GM12878 (cell line): ENCODE data around the gene MUC5AC. TPM values are rescaled to one million over a fixed set of nuclear protein-coding genes. Genes with fewer than 3 reads are reported as not detected.

ENCODE experiments used
- ATAC-seq: fragments of 200-7000 bp; cut with Tn5 transposase; 3 replicates; pipeline ENCODE4 v1.9.1; 2020; ENCODE audit warnings: mild to moderate bottlenecking, moderate library complexity
- BruUV-seq: library from RNA; stranded (reverse); fragments of 400-500 nt; replicated peaks from 2 replicates; lab custom pipeline; 2021; lab: Mats Ljungman, UMichigan
- CTCF ChIA-PET: fragments of 300-600 bp; sonication (Branson Sonifier 250); formaldehyde crosslinking; extraction: SDS; loops from one replicate; lab custom pipeline; 2021; ENCODE audit warnings: inconsistent platforms; lab: Yijun Ruan, JAX
- POLR2A ChIA-PET: fragments of 350-600 bp; formaldehyde crosslinking; extraction: SDS; loops from one replicate; lab custom pipeline; 2021; ENCODE audit warnings: inconsistent platforms; lab: Charles Lee
- RAD21 ChIA-PET: fragments of 300-600 bp; sonication (Branson Sonifier 250); formaldehyde crosslinking; loops from one replicate; lab custom pipeline; 2023; ENCODE audit warnings: antibody characterized with exemption; ENCODE audit not compliant: unreplicated experiment; lab: Charles Lee
- SMC1A ChIA-PET: fragments of 300-600 bp; sonication (Branson Sonifier 250); formaldehyde crosslinking; loops from one replicate; lab custom pipeline; 2023; ENCODE audit not compliant: unreplicated experiment, uncharacterized antibody; lab: Charles Lee
- DNase-seq: peaks from one replicate; pipeline ENCODE4 v3.0.0-alpha.2; 2011; ENCODE audit warnings: low read depth, low spot score
- FAIRE-seq: peaks from 3 replicates; lab custom pipeline; 2011; peaks lifted over from hg19 to GRCh38; lab: Jason Lieb, UNC
- H2AFZ ChIP-seq: 2 replicates; pipeline ENCODE4 v1.6.0; 2011; ENCODE audit warnings: low read depth, low read length, control low read depth; ENCODE audit not compliant: control insufficient read depth
- H3K27ac ChIP-seq: 2 replicates; pipeline ENCODE4 v1.5.1; 2011; ENCODE audit warnings: control low read depth; ENCODE audit not compliant: control insufficient read depth, insufficient read depth
- H3K27me3 ChIP-seq, 2 experiments: replicated peaks in 1 of 2; 2 replicates each; pipeline versions ENCODE4 v1.6.0 to v1.6.1; 2011; ENCODE audit warnings: low read length in 1 of 2; ENCODE audit not compliant: control insufficient read depth in 2 of 2, insufficient read depth in 2 of 2
- H3K36me3 ChIP-seq, 2 experiments: 2 replicates each; pipeline ENCODE4 v1.5.1; 2011; ENCODE audit warnings: low read length in 1 of 2; ENCODE audit not compliant: control insufficient read depth in 2 of 2, insufficient read depth in 2 of 2
- H3K4me1 ChIP-seq: 2 replicates; pipeline ENCODE4 v1.6.1; 2011; ENCODE audit warnings: mild to moderate bottlenecking, low read length, moderate library complexity, mixed read lengths; ENCODE audit not compliant: control insufficient read depth, insufficient read depth
- H3K4me2 ChIP-seq: 2 replicates; pipeline ENCODE4 v1.6.0; 2011; ENCODE audit warnings: control low read depth; ENCODE audit not compliant: control insufficient read depth, insufficient read depth
- H3K4me3 ChIP-seq: fragments of 200-600 bp; sonication (generic); 2 replicates; pipeline ENCODE4 v1.5.1; 2016
- H3K79me2 ChIP-seq: 2 replicates; pipeline ENCODE4 v1.6.0; 2011; ENCODE audit warnings: low read length; ENCODE audit not compliant: control insufficient read depth, insufficient read depth
- H3K9ac ChIP-seq: 2 replicates; pipeline ENCODE4 v1.8.0; 2011; ENCODE audit warnings: low read length, control low read depth, mixed read lengths; ENCODE audit not compliant: control insufficient read depth, insufficient read depth
- H3K9me3 ChIP-seq: replicated peaks from 3 replicates; pipeline ENCODE4 v1.5.1; 2011; ENCODE audit warnings: mild to moderate bottlenecking, low read length; ENCODE audit not compliant: control insufficient read depth, insufficient read depth
- H4K20me1 ChIP-seq: 2 replicates; pipeline ENCODE4 v1.6.0; 2011; ENCODE audit not compliant: control insufficient read depth, insufficient read depth
- ESRRA ChIP-seq: IDR thresholded peaks from 2 replicates; pipeline ENCODE4 v1.6.1; 2012; ENCODE audit warnings: mild to moderate bottlenecking, low read length, improper control_type of control experiment
- FOXM1 ChIP-seq: IDR thresholded peaks from 2 replicates; pipeline ENCODE4 v1.6.1; 2012; ENCODE audit warnings: low read depth, mild to moderate bottlenecking, inconsistent platforms, low read length, moderate library complexity
- HDAC2 ChIP-seq: fragments of 200-600 bp; sonication (generic); IDR thresholded peaks from 2 replicates; pipeline ENCODE4 v1.6.1; 2017
- KLF5 ChIP-seq: fragments of 450-650 bp; IDR thresholded peaks from 2 replicates; pipeline ENCODE4 v1.6.1; 2014; ENCODE audit warnings: mild to moderate bottlenecking; ENCODE audit not compliant: partially characterized antibody
- LARP7 ChIP-seq: fragments of 450-650 bp; IDR thresholded peaks from 2 replicates; pipeline ENCODE4 v1.6.1; 2017; ENCODE audit warnings: mild to moderate bottlenecking
- MYB ChIP-seq: fragments of 150-350 bp; IDR thresholded peaks from 2 replicates; pipeline ENCODE4 v1.6.1; 2014; ENCODE audit warnings: mild to moderate bottlenecking, low read depth, low read length, borderline replicate concordance
- SRF ChIP-seq, 2 experiments: IDR thresholded peaks; 2 replicates each; pipeline ENCODE4 v1.6.1; 2011; ENCODE audit warnings: low read depth in 2 of 2, low read length in 2 of 2, mild to moderate bottlenecking in 1 of 2, moderate library complexity in 1 of 2
- TBL1XR1 ChIP-seq: IDR thresholded peaks from 2 replicates; pipeline ENCODE4 v1.6.1; 2012; ENCODE audit warnings: low read depth, low read length, improper control_type of control experiment
- ZNF274 ChIP-seq: IDR thresholded peaks from one replicate; pipeline ENCODE4 v1.8.0; 2011; ENCODE audit not compliant: insufficient read length, insufficient read depth
- ZSCAN29 ChIP-seq: fragments of 450-650 bp; IDR thresholded peaks from 2 replicates; pipeline ENCODE4 v1.6.1; 2017; ENCODE audit warnings: mild to moderate bottlenecking, moderate library complexity
- WGBS: methylation state at CpG from one replicate; pipeline ENCODE4 v1.1.6; 2016; ENCODE audit warnings: low lambda C conversion rate; ENCODE audit not compliant: insufficient replicate concordance, insufficient coverage; ENCODE audit errors: missing lambda C conversion rate; 5-methylcytosine and 5-hydroxymethylcytosine counted together
- in situ Hi-C: fragments of 300-500 bp; cut with MboI; formaldehyde crosslinking; loops from 9 replicates; pipeline ENCODE4 v1.14.3; 2018; ENCODE audit warnings: mixed read lengths
- intact Hi-C: fragments of 100-400 bp; cut with micrococcal nuclease; formaldehyde crosslinking; loops from one replicate; pipeline ENCODE4 v1.14.2; 2022; ENCODE audit not compliant: unreplicated experiment
- polyA plus RNA-seq, 11 experiments: library from polyadenylated mRNA; depleted of rRNA in 4 of 11; unstranded in 6 of 11; stranded (reverse) in 5 of 11; fragments of >200 nt; fragmentation: Nextera tagmentation in 4 of 11; fragmentation: Illumina TruSeq in 1 of 11; extraction: Ambion mirVana in 4 of 11; extraction: Trizol in 1 of 11; gene quantifications; 1 replicate in 1 of 11; 2 replicates in 10 of 11; pipeline versions ENCODE4 v1.2.1 to v1.2.3, GENCODE V29; 2011 to 2016; ENCODE audit warnings: inconsistent platforms in 2 of 11, missing spikeins in 2 of 11, low read depth in 1 of 11
- total RNA-seq, 4 experiments: library from RNA; depleted of rRNA in 3 of 4; stranded (reverse); fragments of >200 nt in 3 of 4; fragmentation: Illumina TruSeq in 1 of 4; extraction: Trizol in 1 of 4; gene quantifications; 2 replicates each; pipeline versions ENCODE4 v1.2.1 to v1.2.3, GENCODE V29; 2013 to 2021
- TF ChIP-seq, protein P1 (sequence below): fragments of 450-650 bp; IDR thresholded peaks from 2 replicates; pipeline ENCODE4 v1.6.1; 2016; ENCODE audit warnings: mild to moderate bottlenecking
- TF ChIP-seq, protein P2 (sequence below): fragments of 450-650 bp; IDR thresholded peaks from 2 replicates; pipeline ENCODE4 v1.6.1; 2017; ENCODE audit warnings: mild to moderate bottlenecking, moderate library complexity
- TF ChIP-seq, protein P3 (sequence below): IDR thresholded peaks from 2 replicates; pipeline ENCODE4 v1.6.1; 2012; ENCODE audit warnings: low read depth, low read length, improper control_type of control experiment
- TF ChIP-seq, protein P4 (sequence below): fragments of 450-650 bp; IDR thresholded peaks from 2 replicates; pipeline ENCODE4 v1.6.1; 2017; ENCODE audit warnings: borderline replicate concordance

MUC5AC gene
- total and polyA plus RNA-seq, 10 of the 15 experiments (the other 5 are each of a cell fraction or from before 2014, with no cell fraction given), result under 0.01 to 0.01 TPM; not detected in 8

DNA sequence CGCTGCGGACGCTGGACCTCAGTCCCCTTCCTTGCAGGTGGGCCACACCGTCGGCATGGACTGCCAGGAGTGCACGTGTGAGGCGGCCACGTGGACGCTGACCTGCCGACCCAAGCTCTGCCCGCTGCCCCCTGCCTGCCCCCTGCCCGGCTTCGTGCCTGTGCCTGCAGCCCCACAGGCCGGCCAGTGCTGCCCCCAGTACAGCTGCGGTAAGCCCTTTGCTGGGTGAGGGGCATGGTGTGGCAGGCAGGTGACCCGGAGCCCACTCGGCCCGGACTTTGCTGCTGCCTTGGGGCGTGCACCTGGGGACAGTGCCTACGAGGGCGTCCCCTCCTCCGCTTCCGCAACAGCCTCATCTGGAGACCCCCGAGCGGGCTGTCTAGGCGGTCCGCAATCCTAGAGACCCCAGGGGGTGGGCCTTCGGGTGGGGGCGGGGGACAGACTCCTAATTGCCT lies 39.7 kb downstream of the MUC5AC start:
- H3K9ac ChIP-seq, result no peak overlapping the region
- 58% methylated on average over 16 of the region's 29 CpGs for WGBS
- intact Hi-C loops, result no loop called here
- no peaks in the 10 kb centered on the region for H3K27me3 ChIP-seq
- no peak overlapping the region for H3K4me3 ChIP-seq
- no peaks in the 10 kb centered on the region for H4K20me1 ChIP-seq
- CTCF ChIA-PET, result no interaction called here
- H3K36me3 ChIP-seq, result no peaks in the 10 kb centered on the region
- ATAC-seq, result no peak
- TF ChIP-seq, protein P1, sequence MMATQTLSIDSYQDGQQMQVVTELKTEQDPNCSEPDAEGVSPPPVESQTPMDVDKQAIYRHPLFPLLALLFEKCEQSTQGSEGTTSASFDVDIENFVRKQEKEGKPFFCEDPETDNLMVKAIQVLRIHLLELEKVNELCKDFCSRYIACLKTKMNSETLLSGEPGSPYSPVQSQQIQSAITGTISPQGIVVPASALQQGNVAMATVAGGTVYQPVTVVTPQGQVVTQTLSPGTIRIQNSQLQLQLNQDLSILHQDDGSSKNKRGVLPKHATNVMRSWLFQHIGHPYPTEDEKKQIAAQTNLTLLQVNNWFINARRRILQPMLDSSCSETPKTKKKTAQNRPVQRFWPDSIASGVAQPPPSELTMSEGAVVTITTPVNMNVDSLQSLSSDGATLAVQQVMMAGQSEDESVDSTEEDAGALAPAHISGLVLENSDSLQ, result no peak
- TF ChIP-seq MYB (no peak), ZNF274 (no peak), ZSCAN29 (no peak), FOXM1 (no peak), TBL1XR1 (no peak), ESRRA (no peak), LARP7 (no peak), SRF (IDR thresholded peaks at IDR 0.05; ENCODE audit: low read depth in 2 of 2, low read length in 2 of 2) (no peak), KLF5 (no peak), HDAC2 (no peak)
- TF ChIP-seq, protein P2, sequence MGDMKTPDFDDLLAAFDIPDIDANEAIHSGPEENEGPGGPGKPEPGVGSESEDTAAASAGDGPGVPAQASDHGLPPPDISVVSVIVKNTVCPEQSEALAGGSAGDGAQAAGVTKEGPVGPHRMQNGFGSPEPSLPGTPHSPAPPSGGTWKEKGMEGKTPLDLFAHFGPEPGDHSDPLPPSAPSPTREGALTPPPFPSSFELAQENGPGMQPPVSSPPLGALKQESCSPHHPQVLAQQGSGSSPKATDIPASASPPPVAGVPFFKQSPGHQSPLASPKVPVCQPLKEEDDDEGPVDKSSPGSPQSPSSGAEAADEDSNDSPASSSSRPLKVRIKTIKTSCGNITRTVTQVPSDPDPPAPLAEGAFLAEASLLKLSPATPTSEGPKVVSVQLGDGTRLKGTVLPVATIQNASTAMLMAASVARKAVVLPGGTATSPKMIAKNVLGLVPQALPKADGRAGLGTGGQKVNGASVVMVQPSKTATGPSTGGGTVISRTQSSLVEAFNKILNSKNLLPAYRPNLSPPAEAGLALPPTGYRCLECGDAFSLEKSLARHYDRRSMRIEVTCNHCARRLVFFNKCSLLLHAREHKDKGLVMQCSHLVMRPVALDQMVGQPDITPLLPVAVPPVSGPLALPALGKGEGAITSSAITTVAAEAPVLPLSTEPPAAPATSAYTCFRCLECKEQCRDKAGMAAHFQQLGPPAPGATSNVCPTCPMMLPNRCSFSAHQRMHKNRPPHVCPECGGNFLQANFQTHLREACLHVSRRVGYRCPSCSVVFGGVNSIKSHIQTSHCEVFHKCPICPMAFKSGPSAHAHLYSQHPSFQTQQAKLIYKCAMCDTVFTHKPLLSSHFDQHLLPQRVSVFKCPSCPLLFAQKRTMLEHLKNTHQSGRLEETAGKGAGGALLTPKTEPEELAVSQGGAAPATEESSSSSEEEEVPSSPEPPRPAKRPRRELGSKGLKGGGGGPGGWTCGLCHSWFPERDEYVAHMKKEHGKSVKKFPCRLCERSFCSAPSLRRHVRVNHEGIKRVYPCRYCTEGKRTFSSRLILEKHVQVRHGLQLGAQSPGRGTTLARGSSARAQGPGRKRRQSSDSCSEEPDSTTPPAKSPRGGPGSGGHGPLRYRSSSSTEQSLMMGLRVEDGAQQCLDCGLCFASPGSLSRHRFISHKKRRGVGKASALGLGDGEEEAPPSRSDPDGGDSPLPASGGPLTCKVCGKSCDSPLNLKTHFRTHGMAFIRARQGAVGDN, result no peak
- TF ChIP-seq, protein P3, sequence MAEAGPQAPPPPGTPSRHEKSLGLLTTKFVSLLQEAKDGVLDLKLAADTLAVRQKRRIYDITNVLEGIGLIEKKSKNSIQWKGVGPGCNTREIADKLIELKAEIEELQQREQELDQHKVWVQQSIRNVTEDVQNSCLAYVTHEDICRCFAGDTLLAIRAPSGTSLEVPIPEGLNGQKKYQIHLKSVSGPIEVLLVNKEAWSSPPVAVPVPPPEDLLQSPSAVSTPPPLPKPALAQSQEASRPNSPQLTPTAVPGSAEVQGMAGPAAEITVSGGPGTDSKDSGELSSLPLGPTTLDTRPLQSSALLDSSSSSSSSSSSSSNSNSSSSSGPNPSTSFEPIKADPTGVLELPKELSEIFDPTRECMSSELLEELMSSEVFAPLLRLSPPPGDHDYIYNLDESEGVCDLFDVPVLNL, result no peak
- TF ChIP-seq, protein P4, sequence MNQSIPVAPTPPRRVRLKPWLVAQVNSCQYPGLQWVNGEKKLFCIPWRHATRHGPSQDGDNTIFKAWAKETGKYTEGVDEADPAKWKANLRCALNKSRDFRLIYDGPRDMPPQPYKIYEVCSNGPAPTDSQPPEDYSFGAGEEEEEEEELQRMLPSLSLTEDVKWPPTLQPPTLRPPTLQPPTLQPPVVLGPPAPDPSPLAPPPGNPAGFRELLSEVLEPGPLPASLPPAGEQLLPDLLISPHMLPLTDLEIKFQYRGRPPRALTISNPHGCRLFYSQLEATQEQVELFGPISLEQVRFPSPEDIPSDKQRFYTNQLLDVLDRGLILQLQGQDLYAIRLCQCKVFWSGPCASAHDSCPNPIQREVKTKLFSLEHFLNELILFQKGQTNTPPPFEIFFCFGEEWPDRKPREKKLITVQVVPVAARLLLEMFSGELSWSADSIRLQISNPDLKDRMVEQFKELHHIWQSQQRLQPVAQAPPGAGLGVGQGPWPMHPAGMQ, result no peak
- TF ChIP-seq, all 136 proteins: peak for 0
- Histone ChIP-seq H3K9me3 (no peaks in the 10 kb centered on the region; the same call in 1 of the 3 replicates), H2AFZ (no peak overlapping the region), H3K27ac (no peak overlapping the region), H3K4me2 (no peak overlapping the region), H3K4me1 (no peaks in the 10 kb centered on the region), H3K79me2 (no peaks in the 10 kb centered on the region)
- DNase-seq (no peak), FAIRE-seq (no peak)
- SMC1A ChIA-PET, result no interaction called here
- RAD21 ChIA-PET, result no interaction called here
- in situ Hi-C loops, result no loop called here
- BruUV-seq, result no TSS peak
- POLR2A ChIA-PET, result no interaction called here
